ENCODE data around the gene RPL10. TPM values are rescaled to one million over a fixed set of nuclear protein-coding genes. Genes with fewer than 3 reads are reported as not detected.

RPL10 gene
- total RNA-seq, 1 experiment from 2014 or later, result 2,110 TPM

DNA sequence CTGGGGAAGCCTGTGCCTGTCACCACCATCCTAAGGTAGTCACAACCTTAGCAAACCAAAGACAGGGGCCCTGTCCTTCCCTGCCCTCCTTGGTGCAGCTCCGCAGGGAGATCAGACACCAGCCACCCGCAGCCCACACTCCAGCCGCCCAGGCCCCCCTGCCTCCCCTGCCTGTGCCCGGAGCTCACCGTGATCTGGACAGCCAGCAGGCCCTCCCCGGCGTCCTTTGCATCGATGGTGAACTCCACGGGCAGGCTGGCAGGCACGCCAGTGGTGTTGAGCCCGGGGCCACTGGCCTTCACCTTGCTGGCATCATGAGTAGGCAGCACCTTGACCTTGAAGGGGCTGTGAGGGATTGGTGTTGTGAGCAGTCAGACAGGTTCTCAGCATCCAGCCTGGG lies 40.2 kb upstream of the RPL10 start:
- H2BK15ac ChIP-seq (ENCODE audit: low read depth, low read length), result no peak overlapping the region
- H3K4me3 Mint-ChIP-seq, result no peak overlapping the region
- no peak overlapping the region for H2BK20ac ChIP-seq (ENCODE audit: low read depth, low read length, poor library complexity, severe bottlenecking)
- no peaks in the 10 kb centered on the region for H3K79me2 ChIP-seq (ENCODE audit: insufficient read depth, low read length)
- no peak overlapping the region for H3T11ph ChIP-seq (ENCODE audit: low read length)
- H2BK120ac ChIP-seq (ENCODE audit: low read depth, low read length, poor library complexity, severe bottlenecking), result no peak overlapping the region
- no peak overlapping the region for H4K91ac ChIP-seq (ENCODE audit: insufficient read length, low read depth, low read length)
- peaks cover 34 to 84% (median 82%) of the 10 kb centered on the region in 3 experiments for H3K36me3 Mint-ChIP-seq (ENCODE audit: insufficient read depth in 1 of 3, low read depth in 3 of 3)
- H3K4me2 ChIP-seq (ENCODE audit: insufficient read depth, insufficient read length, low read length), result no peak overlapping the region
- H3K9me3 ChIP-seq (ENCODE audit: control insufficient read depth, low read depth, low read length), result peaks cover 26% of the 10 kb centered on the region
- TF ChIP-seq, protein P1, sequence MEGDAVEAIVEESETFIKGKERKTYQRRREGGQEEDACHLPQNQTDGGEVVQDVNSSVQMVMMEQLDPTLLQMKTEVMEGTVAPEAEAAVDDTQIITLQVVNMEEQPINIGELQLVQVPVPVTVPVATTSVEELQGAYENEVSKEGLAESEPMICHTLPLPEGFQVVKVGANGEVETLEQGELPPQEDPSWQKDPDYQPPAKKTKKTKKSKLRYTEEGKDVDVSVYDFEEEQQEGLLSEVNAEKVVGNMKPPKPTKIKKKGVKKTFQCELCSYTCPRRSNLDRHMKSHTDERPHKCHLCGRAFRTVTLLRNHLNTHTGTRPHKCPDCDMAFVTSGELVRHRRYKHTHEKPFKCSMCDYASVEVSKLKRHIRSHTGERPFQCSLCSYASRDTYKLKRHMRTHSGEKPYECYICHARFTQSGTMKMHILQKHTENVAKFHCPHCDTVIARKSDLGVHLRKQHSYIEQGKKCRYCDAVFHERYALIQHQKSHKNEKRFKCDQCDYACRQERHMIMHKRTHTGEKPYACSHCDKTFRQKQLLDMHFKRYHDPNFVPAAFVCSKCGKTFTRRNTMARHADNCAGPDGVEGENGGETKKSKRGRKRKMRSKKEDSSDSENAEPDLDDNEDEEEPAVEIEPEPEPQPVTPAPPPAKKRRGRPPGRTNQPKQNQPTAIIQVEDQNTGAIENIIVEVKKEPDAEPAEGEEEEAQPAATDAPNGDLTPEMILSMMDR (conservative IDR thresholded peaks at IDR 0.05), result no peak
- H3K4me1 ChIP-seq (ENCODE audit: insufficient read depth, low read length), result no peaks in the 10 kb centered on the region
- H3K23ac ChIP-seq (ENCODE audit: insufficient read length, low read depth, low read length), result no peak overlapping the region
- H3K56ac ChIP-seq (ENCODE audit: insufficient read length, low read depth, low read length), result no peak overlapping the region
- H3K4ac ChIP-seq (ENCODE audit: low read depth, low read length), result no peak overlapping the region
- no peaks in the 10 kb centered on the region for H3K27me3 ChIP-seq (ENCODE audit: insufficient read depth, low read length)
- no peaks in the 10 kb centered on the region for H3K79me1 ChIP-seq (ENCODE audit: insufficient read depth, low read depth, low read length, poor library complexity, severe bottlenecking)
- peaks cover 3% of the 10 kb centered on the region for H4K20me1 ChIP-seq (ENCODE audit: control insufficient read depth, insufficient read depth, insufficient read length)
- DNase-seq, result no peak
- H3K27ac ChIP-seq (ENCODE audit: insufficient read length, low read depth, low read length), result no peak overlapping the region
- H4K8ac ChIP-seq (replicated peaks; ENCODE audit: insufficient read length, low read depth, low read length), result no peak overlapping the region
- H2BK5ac ChIP-seq (ENCODE audit: insufficient read length, low read length), result no peak overlapping the region
- H3K14ac ChIP-seq (ENCODE audit: insufficient read depth, low read length), result no peak overlapping the region
- H3K23me2 ChIP-seq (ENCODE audit: insufficient read length, low read depth, low read length, poor library complexity, severe bottlenecking), result peaks cover 3% of the 10 kb centered on the region
- no peak overlapping the region for H3K27ac Mint-ChIP-seq
- H2BK12ac ChIP-seq (ENCODE audit: insufficient read length, low read depth, low read length), result no peak overlapping the region
- H2AFZ ChIP-seq (ENCODE audit: low read length), result no peak overlapping the region
- H3K9me3 Mint-ChIP-seq, result peaks cover 54 to 71% of the 10 kb centered on the region in 2 experiments
- H3K27me3 Mint-ChIP-seq (ENCODE audit: low read depth), result peaks cover 5% of the 10 kb centered on the region
- H2AK5ac ChIP-seq (ENCODE audit: insufficient read length, low read length), result no peak overlapping the region
- H3K9ac ChIP-seq (ENCODE audit: extremely low read depth, insufficient read length, low read length), result no peak overlapping the region
- no CpG with 5 or more reads among the region's 11 CpGs for WGBS (ENCODE audit: extremely low coverage, insufficient read length, low lambda C conversion rate)
- no peak overlapping the region for H3K18ac ChIP-seq (ENCODE audit: insufficient read length, low read depth, low read length)
- H4K5ac ChIP-seq (ENCODE audit: insufficient read length, low read depth, low read length), result no peak overlapping the region
- no peaks in the 10 kb centered on the region for H3K4me1 Mint-ChIP-seq
